DMS53 (cell line): Measurements from ENCODE around the gene HEPHL1.

Source experiments
- DNase-seq: peaks from one replicate; lab custom pipeline; 2025; lab: John Stamatoyannopoulos, UW

HEPHL1 gene

GRCh38 chr11:94129512-94130297 is 108.6 kb downstream of the HEPHL1 start:
- DNase-seq: no peak

DNA sequence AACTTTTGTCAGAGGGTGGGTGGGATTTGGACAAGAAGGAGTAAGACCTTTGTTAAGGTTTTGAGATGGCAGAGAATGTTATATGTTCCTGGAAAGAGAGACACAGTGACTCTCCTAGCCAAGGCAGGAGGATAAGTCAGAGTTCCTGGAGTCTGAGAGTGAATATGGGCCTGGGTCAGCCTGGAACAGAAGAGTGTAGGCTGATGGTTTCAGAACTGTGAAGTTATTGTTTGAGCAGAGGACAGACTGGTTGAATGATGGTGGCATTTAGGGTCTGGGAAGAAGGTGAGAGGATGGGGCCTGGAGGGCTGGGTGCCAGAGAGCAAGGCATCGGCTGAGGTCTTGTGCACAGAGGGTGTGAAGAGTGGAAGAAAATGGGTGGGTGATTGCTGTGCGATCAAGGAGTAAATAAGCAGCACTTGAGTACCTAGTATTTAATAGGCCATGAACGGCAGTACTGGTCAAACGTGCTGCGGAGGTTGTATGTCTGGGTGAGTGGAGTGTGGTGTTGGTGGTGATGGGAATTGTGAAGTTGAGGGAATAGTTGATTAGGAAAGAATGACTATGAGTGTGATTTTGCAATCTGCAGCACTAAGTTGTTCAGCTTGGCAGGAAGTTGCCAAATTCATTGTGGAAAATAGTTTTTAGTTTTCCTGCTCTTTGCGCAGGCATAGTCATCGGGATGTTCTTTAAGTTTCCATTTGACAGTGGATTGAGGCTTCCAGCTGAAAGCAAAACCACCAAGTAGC is 109.3 kb downstream of the HEPHL1 start:
- DNase-seq: no peak

GRCh38 chr11:94131047-94131717 is 110.0 kb downstream of the HEPHL1 start:
- peak; percentile 28 for DNase-seq

GRCh38 chr11:94131718-94132115 is 110.6 kb downstream of the HEPHL1 start:
- DNase-seq: no peak

DNA sequence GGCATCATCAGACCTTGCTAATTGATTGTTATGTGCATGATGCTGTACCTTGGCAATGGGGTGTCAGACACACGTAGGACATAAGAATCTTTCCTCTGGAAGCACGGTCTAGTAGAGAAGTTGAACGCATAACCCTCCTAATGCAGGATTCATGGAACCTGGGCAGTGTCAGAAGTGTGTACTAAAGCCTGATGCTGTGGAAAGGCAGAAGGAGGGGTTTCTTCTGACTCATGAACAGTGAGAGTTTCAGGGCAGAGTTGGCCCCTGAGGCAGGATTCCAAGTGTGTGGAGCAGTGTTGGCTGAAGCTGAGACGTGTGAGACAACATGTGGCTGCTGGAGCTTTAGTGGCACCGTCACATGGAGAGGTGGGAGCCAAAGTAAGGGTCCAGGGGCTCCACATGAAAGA is 111.0 kb downstream of the HEPHL1 start:
- DNase-seq: no peak

DNA sequence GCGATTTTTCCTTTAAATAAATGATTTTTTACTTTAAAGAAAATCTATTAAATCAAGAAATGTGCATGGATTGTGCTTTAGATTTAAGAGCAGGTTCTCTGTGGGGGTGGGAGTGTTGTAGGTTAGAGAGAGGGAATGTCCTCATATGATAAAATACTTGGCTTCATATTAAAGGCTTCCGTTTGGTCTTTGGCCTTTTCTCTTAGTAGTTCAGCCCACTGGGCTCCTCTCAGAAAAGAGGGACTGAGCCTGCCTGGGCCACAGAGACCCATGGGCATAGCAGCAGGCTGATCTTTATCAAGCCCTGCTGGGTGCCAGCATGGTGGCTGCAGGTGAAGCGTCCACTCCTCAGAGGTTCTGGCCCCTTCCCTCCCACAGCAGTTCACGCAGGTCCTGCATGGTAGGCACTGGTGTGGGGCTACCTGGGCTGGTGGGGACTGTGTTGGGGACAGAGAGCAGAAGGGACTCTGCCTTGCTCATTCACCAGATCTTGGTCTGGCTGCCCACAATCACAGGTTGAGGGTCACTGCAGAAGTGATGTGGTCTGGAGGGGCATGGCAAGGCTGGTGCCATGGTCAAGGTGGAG is 111.8 kb downstream of the HEPHL1 start:
- DNase-seq: no peak

DNA sequence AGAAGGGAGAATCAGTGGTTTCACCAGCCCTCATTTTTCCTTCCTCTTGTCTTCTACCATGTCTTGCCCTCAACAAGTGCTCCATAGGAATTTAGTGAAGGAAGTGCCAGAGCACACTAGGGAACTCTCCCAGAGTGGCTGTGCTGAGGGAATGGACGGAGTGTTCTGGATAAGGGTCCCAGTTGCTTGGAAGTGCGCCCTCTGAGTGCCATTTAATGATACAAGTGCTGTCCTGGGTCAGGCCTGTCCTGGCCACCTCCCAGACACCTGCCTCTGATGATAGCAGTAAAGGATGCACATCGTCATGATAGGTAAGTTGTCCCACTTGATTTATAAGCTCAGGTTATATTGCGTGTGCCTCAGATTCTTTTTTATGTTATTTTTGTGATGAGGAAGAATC is 112.6 kb downstream of the HEPHL1 start:
- DNase-seq: no peak

DNA sequence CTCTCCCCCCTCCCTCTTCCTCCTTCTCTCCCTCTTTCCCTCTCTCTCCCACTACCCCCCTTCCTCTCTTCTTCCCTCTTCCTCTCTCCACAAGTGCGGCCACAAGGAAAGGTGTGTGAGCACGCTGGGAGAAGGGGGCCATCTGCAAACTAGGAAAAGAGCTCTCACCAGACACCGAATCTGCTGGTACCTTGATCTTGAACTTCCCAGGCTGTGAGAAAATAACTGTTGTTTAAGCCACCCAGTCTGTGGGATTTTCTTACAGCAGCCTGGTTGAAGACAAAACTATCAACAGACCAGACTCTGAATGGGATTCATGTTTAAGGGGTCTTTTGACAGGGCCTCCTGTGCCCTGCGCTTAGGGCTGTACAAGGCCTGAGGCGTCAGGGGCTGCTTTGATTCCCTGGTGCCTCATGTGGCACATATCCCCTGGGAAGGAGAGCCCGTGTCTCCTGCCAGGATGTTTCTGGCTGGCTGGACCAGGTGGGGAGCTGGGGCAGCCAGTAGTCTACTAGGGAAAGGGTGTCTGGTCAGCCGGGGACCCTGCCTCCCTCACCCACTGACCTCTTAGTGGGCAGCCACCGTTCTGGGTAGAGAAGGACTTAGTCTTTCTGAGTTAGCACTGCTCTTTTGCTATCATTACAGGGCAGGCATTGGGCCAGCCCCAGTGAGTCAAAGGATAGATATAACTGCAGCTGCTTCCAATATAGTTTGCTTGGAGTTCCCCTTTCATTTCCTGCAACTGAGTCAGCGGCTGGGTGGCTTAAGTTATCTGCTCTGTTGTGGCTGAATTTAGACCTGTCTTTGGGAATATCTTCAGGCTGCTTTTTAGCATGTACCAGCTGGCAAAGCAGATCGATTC is 113.7 kb downstream of the HEPHL1 start:
- DNase-seq: no peak

DNA sequence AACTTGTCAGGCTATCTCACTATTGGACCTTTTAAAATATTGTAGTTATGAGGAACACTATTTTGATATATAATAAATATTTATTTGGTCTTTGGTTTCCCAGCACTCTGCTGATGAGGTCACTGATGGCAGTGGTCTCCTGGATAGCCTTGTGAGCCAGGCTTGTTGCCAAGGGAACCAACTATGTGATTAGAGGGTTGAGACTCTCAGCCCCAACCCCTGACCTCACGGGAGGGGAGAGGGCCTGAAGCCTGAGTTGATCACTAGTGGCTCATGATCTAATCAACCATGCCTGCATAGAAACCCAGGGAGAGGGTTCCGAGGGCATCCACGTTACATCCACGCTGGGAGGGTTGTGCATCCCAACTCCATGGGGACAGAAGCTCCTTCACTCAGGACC is 118.3 kb downstream of the HEPHL1 start:
- peak; percentile 22 for DNase-seq

DNA sequence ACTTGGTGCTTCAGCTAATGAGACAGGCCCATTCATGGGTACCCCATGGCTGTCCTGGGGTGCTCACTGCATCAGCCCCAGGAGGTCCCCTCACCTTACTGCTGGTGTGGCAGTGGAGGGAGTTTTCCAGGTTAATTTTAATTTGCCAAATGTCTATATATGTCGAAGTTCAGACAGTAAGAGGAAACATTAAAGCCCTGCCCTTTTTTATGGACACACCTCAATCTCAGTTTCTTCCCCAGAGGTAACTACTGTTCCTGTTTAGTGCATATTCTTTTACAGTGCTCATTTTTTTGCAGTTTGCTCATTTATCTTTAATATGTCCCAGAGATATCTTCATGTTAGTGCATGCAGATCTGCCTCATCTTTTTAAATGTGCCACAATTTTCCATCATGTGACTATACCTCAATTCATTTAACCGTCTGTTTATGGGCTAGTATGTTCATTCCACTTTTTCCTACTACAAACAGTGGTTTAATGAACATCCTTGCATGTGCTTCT is 119.1 kb downstream of the HEPHL1 start:
- DNase-seq: no peak

GRCh38 chr11:94141511-94142307 is 120.6 kb downstream of the HEPHL1 start:
- DNase-seq: no peak

DNA sequence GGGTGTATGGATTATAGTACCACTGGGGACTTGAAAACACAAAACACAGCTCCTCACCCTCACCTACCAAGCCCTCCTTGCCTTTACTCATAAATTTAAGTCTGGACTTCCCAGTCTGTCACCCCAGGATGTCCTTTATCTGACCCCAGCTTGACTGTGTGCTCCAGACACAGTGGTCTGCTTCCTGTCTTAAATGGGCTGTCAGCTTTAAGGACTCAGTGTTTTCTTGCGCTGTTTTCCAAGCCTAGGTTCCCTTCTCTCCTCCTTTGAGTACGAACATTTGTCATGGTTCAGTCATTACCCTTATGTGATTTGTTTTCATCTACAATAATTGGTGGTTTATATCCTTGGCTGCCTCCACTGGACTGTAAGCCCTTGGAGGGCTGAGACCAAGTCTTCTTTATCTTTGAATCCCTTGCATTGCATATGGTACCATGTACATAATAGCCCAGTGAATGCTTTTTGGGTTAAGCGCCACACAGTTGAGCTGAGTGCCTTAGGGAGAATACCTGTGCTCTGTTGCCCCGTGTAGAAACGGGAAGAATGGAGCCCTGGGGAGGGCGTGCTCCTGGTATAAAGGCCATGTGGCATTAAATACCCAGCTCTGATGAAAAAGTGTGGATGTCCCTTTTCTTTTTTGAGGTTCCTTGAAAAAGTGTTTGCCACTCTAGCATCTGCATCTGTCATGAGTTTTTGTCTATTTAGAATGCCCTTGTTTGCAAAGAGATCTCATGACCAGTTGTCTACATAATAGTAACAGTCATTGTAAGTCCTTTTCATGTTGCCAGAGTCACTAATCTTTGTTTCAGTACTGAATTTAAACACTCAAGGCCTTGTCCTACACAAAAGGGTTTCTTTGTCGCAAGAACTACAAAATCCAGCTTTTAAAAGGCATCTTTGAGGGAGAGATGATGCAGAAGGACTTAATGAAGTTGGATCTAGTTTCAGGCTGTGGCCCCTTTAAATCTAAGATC is 121.4 kb downstream of the HEPHL1 start:
- DNase-seq: no peak

DNA sequence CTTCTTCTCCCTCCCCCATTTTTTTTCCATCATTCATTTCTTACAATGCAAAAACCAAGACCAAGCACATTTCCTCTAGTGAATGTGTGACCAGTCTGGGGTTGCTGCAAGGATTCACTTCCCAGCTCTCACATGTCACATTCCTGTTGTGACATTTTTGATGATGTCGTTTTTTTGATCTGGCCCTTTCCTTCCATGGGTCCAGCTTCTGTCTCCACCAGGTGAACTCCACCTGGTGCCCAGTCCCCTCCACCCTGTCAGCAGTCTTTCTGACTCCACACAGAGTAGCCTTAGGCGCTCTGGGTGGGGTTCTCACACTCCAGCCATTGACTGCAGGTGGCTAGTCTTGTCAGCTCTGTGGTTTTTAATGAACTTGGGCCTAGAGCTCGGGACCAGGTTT is 123.1 kb downstream of the HEPHL1 start:
- no peak for DNase-seq

DNA sequence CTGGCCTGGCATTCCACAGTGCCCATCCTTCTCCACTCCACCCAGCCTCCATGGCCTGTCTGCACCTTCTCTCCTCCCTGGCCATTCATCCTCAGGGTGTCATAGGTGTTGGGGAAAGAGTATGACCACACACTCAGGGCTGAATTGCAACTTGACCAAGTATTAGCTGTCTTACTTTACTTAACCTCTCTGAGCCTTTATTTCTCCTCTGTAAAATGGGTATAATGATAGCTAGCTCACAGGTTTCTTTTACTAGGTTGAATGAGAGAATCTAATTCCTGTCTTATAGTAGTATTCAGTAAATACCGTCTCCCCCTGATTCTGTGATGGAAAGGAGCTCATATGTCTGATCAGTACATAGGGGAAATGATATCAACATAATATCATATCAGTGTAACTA is 123.5 kb downstream of the HEPHL1 start:
- DNase-seq: no peak

DNA sequence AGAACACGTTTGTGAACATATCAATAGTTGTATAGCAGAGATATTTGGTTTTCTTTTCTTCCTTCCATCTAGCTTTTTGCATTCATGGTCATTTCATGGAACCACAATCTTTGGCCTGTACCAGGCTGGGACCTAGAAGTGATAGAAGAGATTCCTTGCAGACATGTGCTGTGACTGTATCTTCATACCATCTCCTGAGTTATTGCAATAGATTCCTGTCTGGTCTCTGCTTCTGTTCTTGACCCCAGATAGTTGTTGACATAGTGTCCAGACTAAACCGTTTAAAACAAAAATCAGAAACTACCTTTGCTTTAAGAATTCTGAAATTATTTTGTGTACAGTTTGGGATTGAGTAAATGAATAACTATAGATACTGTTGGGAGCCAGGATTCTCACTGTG is 124.3 kb downstream of the HEPHL1 start:
- DNase-seq: no peak

DNA sequence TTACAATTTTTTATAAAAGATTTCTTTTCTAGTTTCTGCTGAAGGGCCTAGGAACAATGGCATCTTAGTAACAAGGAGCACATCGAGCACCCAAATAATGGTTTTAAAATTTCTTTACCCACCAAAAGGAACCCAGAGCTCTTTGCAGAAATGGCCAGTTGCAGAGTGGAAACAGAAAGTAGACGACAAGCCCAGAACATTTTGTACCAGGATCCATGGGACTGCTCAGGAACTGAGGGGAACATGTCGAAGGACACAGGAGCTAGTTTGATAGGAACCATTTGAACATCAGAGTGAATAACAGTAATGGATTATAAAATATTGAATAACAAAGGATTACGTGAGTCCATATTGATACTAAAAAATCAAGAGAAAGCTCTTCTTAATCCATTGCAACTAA is 124.8 kb downstream of the HEPHL1 start:
- no peak for DNase-seq

DNA sequence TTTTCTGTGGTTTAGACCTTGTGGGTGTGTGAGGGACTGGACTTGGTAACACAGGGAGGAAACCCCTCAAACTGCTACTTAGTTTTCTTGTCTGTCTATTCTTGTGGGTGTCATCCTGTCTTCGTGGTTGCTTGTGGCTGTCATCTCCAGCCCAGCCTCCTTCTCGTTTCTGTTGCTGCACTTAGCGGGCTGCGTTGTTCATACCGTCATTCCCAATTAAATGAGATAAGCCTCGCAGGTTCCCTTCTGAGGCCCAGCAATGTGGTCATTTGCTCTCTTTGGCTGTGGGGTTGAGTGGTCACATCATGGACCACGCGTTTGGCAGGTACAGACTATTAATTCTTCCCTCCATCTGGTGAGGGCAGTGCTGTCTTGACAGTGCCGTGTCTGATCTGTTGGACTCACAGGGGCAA is 126.3 kb downstream of the HEPHL1 start:
- DNase-seq: no peak

DNA sequence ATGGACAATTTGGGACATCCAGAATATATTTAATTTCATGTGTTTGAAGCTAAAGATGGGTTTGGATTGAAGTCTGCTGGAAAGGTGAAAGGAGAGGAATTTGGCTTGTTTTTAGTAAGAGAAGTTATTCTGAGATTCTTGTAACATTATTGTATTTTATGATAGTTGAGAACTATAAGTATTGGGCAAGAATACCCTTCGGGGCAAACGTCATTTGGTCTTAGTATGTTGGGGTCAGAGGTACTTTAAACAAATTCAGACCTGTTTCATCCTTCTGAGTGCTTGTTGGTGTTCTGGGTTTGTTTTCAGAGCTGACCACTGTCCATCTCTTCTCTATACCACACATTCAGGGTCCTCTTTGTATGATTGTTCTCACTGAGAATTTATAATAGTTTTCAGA is 127.0 kb downstream of the HEPHL1 start:
- DNase-seq: no peak

DNA sequence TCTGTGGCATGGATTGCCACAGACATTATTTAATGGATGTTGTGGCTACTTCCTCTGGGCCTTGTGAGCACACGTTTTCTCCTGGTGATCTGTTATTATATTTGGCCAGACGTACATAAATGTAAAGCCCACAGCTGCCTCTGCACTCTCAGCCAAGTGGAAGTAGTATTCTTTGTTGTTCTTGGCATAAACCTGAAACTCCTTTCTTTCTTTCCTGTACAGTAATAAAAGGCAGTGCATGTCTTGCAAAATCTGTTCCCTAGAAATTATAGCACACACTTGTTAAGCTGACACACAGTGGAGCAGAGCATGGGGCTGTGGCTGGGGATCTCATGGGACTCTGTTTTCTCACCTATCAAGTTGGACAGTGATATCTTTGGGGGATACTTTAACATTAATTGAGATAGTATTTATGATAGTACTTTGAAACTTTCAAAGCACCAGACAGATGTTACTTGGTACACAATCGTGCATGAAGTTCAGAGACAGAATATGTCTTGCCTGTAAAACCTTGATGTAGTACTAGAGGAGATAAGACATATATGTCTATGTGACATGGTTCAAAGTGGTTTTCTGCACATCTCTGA is 128.4 kb downstream of the HEPHL1 start:
- DNase-seq: no peak
